Body of pancreas (tissue), 4 donors: ENCODE measurements around the gene ASCC2.

ENCODE experiments used
- CTCF ChIP-seq, 7 experiments: fragments of 450-650 bp in 4 of 7; fragments of 200-600 bp in 3 of 7; sonication (generic) in 3 of 7; IDR thresholded peaks; one replicate each; pipeline ENCODE4 v1.5.1; 2016 to 2019; ENCODE audit warnings: antibody characterized with exemption in 7 of 7
- POLR2A ChIP-seq, 3 donors: fragments of 450-650 bp; IDR thresholded peaks; one replicate each; pipeline ENCODE4 v1.6.1; 2016; ENCODE audit warnings: antibody characterized with exemption in 3 of 3, mild to moderate bottlenecking in 2 of 3

- TF ChIP-seq CTCF (IDR thresholded peaks at IDR 0.05) (no peak), POLR2A (IDR thresholded peaks at IDR 0.05) (no peak)
These were observed 24.5 kb downstream of the ASCC2 start for GRCh38 chr22:29813563-29813962.
